ENCODE measurements around the gene SYTL3.
"Not testable (repeated sequence)": the region's sequence is repeated elsewhere in the genome, so short reads cannot be mapped to it uniquely, and the experiment has no call there.

Gene SYTL3

DNA sequence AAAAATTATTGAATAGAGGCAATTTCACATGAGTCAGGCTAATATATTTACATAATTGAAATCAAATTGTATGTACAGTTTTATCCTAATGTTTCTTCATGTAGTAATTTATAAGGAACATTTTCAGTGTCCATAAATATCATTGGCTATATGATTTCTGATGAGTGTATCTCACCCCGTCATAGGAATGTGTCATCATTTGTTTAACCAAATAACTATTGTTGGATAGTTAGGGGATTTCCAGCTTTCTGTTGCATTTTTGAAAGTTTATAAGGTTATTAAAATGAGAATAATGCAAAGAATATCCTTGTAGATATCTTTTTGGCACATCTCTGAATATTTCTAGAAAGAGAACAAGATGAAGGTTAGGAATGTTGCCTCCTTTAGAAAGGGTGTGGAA lies 39.0 kb downstream of the SYTL3 start:
- DNase-seq (ENCODE audit: low read depth): no peak
- TF ChIP-seq, protein P1, sequence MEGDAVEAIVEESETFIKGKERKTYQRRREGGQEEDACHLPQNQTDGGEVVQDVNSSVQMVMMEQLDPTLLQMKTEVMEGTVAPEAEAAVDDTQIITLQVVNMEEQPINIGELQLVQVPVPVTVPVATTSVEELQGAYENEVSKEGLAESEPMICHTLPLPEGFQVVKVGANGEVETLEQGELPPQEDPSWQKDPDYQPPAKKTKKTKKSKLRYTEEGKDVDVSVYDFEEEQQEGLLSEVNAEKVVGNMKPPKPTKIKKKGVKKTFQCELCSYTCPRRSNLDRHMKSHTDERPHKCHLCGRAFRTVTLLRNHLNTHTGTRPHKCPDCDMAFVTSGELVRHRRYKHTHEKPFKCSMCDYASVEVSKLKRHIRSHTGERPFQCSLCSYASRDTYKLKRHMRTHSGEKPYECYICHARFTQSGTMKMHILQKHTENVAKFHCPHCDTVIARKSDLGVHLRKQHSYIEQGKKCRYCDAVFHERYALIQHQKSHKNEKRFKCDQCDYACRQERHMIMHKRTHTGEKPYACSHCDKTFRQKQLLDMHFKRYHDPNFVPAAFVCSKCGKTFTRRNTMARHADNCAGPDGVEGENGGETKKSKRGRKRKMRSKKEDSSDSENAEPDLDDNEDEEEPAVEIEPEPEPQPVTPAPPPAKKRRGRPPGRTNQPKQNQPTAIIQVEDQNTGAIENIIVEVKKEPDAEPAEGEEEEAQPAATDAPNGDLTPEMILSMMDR (IDR thresholded peaks at IDR 0.05; ENCODE audit: low read depth, low read length, missing control alignments): no peak
- H3K4me3 ChIP-seq (ENCODE audit: low read depth, low read length): no peak overlapping the region

DNA sequence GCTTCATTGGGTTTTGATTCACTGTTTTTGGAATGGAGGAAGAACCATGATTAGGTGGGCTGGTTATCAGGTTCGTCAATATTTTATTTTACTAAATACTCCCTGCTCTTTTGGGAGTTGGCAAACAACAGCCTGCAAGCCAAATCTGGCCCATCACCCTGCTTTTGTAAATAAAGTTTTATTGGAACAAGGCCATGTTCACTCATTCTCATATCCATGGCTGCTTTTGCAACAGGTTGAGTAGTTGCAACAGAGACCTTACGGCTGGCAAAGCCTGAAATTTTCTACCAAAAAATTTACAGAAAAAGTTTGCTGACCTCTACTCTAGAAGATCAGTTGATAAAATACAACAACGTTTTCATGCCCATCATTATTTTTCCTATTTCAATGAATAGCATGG lies 45.1 kb downstream of the SYTL3 start:
- TF ChIP-seq, protein P1 (IDR thresholded peaks at IDR 0.05; ENCODE audit: low read depth, low read length, missing control alignments): no peak
- H3K4me3 ChIP-seq (ENCODE audit: low read depth, low read length): no peak overlapping the region
- DNase-seq (ENCODE audit: low read depth): no peak

DNA sequence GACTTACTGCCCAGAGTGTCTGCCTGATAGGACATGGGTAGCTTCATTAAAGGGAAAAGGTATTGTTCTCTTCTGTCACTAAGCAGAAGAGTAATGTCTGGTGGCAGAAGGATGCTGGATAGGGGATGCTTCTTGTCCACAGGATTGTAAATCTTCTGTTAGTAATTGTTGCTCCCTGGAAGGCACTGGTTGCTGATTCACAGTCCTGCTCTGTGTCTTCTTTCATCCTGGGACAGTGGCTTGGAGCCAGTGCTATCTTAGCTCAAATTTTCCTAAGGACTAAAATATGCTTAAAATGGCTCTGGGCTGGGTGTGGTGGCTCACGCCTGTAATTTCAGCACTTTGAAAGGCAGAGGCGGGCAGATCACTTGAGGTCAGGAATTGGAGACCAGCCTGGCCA lies 48.0 kb downstream of the SYTL3 start:
- TF ChIP-seq, protein P1 (IDR thresholded peaks at IDR 0.05; ENCODE audit: low read depth, low read length, missing control alignments): no peak
- H3K4me3 ChIP-seq (ENCODE audit: low read depth, low read length): no peak overlapping the region
- no peak for DNase-seq (ENCODE audit: low read depth)

DNA sequence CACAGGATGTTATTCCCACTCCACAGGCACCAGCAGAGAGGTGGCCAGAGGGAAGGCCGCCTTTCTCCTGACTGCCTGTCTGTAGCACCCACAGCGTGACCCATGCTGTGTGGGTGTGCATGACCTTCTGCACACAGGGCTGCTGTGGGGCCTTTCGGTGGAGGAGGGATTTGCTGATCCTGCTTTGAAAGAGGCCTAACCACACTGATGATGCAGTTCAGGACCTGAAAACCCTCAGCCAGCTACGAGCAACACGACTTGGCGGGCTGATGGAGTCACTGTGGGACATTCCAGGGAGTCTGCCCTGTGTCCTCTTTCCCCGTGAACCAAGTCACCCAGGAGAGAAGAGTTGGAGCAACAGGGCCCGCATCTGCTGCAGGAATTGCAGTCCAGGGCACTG lies 49.1 kb downstream of the SYTL3 start:
- no peak overlapping the region for H3K4me3 ChIP-seq (ENCODE audit: low read depth, low read length)
- DNase-seq (ENCODE audit: low read depth): no peak
- TF ChIP-seq, protein P1 (IDR thresholded peaks at IDR 0.05; ENCODE audit: low read depth, low read length, missing control alignments): no peak

DNA sequence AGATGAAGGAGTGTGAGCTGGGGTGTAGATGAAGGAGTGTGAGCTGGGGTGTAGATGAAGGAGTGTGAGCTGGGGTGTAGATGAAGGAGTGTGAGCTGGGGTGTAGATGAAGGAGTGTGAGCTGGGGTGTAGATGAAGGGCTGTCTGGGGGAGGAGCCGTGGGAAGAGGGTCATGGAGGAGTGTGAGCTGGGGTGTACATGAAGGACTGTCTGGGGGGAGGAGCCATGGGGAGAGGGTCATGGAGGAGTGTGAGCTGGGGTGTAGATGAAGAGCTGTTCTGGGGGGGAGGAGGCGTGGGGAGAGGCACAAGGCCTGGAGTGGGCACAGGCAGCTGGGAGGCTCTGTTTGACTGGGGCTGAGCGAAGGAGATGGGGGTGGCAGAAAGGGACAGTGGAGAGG lies 51.4 kb downstream of the SYTL3 start:
- not testable (repeated sequence) for DNase-seq (ENCODE audit: low read depth); H3K4me3 ChIP-seq (ENCODE audit: low read depth, low read length)

DNA sequence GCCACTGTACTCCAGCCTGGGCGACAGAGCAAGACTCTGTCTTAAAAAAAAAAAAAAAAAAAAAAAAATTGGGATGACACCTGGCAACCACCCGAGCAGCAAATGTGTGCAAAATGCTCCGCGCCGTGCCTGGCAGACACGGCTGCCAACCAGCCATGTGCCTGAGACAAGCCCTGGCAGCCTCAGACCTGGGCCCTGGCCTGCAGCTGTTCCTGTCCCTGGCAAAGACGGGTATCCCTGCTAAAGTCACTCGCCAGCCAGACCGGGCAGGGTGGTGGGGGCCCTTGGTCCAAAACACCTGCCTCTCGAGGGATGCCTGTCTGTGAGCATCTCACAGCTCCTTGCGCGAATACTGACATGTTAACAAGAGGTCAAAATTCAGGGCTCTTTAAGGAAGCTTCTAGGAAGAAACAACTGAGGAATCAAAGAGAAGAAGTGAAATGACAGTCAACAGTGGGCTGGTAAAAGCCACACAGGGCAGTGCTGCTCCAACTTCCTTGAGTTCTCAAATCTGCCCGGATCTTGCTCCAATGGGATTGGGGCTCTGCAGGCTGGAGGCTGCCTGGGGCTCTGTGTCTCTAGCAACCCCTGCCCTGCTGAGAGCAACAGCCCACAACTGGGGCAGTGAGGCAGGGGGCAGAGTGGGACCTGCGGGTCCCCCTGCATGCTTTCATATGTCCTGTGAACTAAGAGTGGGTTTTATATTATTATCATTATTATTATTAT lies 53.4 kb downstream of the SYTL3 start:
- no peak overlapping the region for H3K4me3 ChIP-seq (ENCODE audit: low read depth, low read length)
- DNase-seq (ENCODE audit: low read depth): no peak
- TF ChIP-seq, protein P1 (IDR thresholded peaks at IDR 0.05; ENCODE audit: low read depth, low read length, missing control alignments): no peak

DNA sequence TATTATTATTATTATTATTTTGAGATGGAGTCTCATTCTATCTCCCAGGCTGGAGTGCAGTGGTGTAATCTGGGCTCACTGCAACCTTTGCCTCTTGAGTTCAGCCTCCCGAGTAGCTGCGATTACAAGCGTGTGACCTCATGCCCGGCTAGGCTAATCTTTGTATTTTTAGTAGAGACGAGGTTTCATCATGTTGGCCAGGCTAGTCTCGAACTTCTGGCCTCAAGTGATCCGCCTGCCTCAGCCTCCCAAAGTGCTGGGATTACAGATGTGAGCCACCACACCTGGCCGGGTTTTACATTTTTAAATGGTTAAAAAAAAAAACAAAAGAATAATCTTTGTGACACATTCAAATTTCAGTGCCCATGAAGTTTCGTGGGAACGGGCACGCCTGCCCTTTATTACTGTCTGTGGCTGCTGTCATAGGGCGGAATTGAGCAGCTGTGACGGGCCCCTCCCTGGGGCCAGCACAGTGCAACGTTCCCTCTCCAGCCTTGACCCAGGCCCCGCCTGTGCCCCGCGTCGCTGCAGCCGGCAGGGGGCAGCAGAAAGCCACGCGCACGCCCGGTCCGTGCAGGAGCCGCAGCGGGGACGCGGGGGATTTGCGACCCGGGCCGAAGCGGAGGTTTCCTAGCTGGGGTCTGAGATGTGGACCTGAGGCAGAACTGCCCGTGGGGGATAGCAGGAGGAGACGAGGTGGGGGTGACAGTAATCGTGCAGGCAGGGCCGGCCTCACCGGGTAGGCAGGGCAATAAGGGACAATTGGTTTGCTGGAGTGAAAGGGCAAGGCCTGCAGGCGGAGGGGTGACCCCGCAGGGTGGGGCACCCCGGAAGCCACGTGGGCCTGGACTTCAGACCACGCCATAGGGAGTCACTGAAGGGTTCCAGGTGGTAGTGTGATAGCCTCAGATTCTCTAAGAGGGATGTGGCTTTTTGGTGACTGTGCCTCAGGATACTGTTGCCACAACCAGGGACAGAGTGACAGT lies 54.3 kb downstream of the SYTL3 start:
- peak overlapping the region; percentile 49 for H3K4me3 ChIP-seq (ENCODE audit: low read depth, low read length)
- no peak for DNase-seq (ENCODE audit: low read depth)
- TF ChIP-seq, protein P1 (IDR thresholded peaks at IDR 0.05; ENCODE audit: low read depth, low read length, missing control alignments): peak; percentile 91
